Tibial nerve (tissue), 4 donors: ENCODE results near the gene THBS4.

Source experiments
- EP300 ChIP-seq, 2 donors: sonication (generic); formaldehyde crosslinking; IDR thresholded peaks; one replicate each; pipeline ENCODE4 v1.6.1; 2017; ENCODE audit warnings: antibody characterized with exemption in 2 of 2, mild to moderate bottlenecking in 1 of 2
- POLR2A ChIP-seq, 2 donors: fragments of 450-650 bp; IDR thresholded peaks; one replicate each; pipeline ENCODE4 v1.6.1; 2017; ENCODE audit warnings: antibody characterized with exemption in 2 of 2, mild to moderate bottlenecking in 2 of 2, moderate library complexity in 2 of 2
- TF ChIP-seq, protein P1 (sequence below), 5 experiments: fragments of 200-600 bp in 3 of 5; fragments of 450-650 bp in 2 of 5; sonication (generic) in 3 of 5; IDR thresholded peaks; one replicate each; pipeline ENCODE4 v1.5.1; 2016 to 2019; ENCODE audit warnings: antibody characterized with exemption in 5 of 5, mild to moderate bottlenecking in 3 of 5, moderate library complexity in 2 of 5

DNA sequence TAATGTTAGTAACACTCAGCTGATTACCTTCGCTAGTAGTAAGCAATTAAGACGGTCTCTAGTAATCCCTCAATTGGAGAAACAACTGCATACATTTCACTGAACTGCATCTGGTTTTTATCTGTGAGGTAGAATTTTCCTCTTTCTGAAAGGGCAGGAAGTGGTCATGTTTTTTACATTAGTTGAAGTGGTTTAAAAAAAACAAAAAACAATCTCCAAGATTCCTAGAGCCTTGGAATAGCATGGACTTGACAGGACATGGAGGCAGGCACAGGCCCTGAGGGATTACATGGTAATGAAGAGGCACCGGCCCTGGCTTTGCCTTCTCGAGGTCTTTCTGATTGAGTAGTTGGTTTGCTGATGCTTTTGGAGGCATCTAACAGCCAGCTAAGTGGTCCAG, 25.8 kb downstream of the THBS4 start:
- TF ChIP-seq, protein P1, sequence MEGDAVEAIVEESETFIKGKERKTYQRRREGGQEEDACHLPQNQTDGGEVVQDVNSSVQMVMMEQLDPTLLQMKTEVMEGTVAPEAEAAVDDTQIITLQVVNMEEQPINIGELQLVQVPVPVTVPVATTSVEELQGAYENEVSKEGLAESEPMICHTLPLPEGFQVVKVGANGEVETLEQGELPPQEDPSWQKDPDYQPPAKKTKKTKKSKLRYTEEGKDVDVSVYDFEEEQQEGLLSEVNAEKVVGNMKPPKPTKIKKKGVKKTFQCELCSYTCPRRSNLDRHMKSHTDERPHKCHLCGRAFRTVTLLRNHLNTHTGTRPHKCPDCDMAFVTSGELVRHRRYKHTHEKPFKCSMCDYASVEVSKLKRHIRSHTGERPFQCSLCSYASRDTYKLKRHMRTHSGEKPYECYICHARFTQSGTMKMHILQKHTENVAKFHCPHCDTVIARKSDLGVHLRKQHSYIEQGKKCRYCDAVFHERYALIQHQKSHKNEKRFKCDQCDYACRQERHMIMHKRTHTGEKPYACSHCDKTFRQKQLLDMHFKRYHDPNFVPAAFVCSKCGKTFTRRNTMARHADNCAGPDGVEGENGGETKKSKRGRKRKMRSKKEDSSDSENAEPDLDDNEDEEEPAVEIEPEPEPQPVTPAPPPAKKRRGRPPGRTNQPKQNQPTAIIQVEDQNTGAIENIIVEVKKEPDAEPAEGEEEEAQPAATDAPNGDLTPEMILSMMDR (IDR thresholded peaks at IDR 0.05): no peak
- no peak for TF ChIP-seq POLR2A (IDR thresholded peaks at IDR 0.05)
- TF ChIP-seq EP300 (IDR thresholded peaks at IDR 0.05): no peak
